ENCODE measurements around the gene CEP350.

CEP350 gene

GRCh38 chr1:180062452-180062971 lies 107.9 kb downstream of the CEP350 start:
- no peak for DNase-seq

GRCh38 chr1:180065408-180065807 lies 110.8 kb downstream of the CEP350 start:
- DNase-seq: no peak

DNA sequence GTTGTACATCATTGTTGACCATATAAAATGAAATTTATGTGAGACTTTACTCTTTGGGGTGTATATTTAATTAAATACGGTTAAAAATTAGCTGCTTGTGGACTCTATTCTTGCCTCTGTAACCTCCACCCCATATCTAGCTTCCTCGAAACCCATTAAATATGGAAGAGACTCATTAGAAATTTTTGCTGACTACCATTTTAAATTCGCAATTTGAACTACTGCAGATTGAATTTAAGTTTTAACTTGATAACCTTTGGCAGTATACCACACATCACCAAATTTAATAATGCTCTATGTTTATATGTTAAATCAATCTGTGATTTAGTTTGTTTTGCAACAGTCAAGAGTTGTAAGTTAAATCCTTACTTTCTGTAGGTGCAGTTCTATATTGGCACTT lies 111.5 kb downstream of the CEP350 start:
- DNase-seq: no peak

DNA sequence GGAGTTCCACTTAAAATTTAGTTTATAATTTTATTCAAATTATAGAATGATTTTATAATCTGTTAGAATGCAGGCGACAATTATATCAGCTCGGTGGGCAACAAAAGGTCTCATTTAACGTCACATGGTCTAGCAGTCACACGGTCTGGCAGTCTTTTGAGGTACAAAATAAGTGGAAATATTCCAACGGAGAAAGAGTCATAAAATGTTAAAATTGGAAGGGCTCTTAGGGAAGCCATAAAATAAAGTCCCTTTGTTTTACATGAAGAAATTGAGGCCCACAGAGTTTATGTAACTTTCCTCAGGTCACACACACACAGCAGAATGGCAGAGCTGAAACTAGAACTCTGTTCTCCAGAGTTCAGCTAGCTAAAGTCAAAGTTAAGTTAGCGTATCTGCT lies 115.7 kb downstream of the CEP350 start:
- DNase-seq: no peak

DNA sequence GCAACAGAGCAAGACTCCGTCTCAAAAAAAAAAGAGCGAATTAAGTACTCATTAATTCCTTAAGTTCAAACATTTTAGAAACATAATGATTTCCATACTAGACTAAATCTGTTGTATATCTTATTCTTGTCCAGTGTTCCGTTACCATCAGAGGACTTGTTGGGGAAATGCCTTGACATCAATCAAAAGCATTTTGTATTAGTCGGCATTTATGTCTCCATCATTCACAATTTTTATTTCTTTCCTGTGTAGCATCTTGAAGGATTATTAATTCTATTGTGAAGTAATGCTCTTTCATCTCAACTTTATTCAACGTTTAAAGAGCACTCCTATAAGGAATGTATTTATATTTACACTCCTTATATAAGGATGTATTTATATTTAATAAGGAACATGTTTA lies 117.1 kb downstream of the CEP350 start:
- no peak for DNase-seq

GRCh38 chr1:180080439-180080838 lies 125.8 kb downstream of the CEP350 start:
- no peak for DNase-seq

DNA sequence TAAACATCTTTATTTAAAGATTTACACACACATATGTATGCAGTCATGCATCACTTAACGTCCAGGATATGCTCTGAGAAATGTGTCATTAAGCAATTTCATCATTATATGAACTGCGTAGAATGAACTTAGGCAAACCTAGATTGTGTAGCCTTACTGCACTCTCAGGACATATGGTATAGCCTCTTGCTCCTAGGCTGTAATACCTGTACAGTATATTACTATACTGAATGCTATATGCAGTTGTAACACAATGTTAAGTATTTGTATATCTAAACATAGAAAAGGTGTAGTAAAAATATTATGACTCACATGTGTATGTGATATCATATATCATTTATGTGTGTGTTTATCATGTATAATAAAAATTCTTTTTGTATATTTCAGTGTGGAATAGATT lies 126.9 kb downstream of the CEP350 start:
- DNase-seq: no peak

DNA sequence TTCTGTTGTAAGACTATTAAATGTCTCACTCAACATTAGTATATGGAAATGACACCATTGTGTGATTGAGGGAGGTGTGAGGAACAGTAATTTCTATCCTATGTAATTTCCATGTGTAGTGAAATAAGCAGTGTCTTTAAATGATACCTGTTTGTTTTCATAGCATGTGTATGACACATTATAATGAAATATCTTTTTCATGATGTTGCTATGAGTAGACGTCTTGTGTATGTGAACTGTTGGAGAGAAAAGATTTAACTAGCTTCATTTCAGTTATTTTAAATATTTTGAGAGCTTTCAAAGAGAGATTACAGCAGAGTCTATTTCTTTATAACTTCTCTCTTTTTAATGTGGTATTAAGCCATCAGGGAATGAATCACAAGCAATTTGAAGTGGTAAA lies 128.6 kb downstream of the CEP350 start:
- DNase-seq: no peak

- DNase-seq: no peak
Observed at GRCh38 chr1:180084867-180085266, 130.3 kb downstream of the CEP350 start.

- DNase-seq: no peak
Observed at GRCh38 chr1:180085331-180085730, 130.7 kb downstream of the CEP350 start.

DNA sequence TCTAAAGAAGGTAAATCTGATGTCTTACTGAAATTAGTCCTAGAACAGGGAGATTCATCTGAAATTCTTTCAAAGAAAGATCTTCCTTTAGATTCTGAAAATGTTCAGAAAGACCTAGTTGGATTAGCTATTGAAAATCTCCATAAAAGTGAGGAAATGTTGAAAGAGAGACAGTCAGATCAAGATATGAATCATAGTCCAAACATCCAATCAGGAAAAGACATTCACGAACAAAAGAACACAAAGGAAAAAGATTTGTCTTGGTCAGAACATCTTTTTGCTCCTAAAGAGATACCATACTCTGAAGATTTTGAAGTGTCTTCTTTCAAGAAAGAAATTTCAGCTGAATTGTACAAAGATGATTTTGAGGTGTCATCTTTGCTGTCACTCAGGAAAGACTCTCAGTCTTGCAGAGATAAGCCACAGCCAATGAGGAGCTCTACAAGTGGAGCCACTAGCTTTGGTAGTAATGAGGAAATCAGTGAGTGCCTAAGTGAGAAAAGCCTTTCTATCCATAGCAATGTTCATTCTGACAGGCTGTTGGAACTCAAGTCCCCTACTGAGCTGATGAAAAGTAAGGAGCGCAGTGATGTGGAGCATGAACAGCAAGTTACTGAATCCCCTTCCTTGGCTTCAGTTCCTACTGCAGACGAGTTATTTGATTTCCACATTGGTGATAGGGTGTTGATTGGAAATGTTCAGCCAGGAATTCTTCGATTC lies 138.5 kb downstream of the CEP350 start:
- DNase-seq: no peak

DNA sequence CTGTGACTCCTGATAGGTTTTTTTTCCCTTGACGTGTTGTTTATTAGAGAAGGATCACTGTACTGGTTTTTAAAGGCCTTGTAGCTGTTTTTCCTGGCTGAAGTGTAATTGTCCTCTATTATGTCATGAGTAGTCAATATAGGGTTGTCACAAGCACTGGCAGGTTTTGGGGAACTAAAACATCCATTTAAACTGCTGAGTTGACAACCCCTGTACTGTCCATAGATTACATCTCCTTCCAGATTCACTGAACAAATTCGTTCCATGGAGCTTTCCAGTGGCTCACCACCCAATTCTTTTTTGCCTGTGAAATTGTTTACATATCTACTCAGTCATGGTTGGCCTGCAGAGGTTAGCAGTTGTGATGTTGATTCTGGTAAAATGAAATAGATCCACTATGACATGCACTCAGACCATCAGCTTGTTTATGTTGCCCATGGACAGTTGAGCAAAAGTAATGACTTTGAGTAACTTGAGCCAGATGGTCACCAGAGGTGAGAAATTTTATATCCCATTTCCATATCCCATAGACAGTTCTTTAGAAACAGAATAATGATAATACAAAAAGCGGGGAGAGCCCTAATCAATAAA lies 140.2 kb downstream of the CEP350 start:
- DNase-seq: no peak

GRCh38 chr1:180096584-180097325 lies 142.1 kb downstream of the CEP350 start:
- DNase-seq: no peak

GRCh38 chr1:180097326-180097605 lies 142.7 kb downstream of the CEP350 start:
- no peak for DNase-seq

- no peak for DNase-seq
Observed at GRCh38 chr1:180101411-180101810, 146.8 kb downstream of the CEP350 start.

DNA sequence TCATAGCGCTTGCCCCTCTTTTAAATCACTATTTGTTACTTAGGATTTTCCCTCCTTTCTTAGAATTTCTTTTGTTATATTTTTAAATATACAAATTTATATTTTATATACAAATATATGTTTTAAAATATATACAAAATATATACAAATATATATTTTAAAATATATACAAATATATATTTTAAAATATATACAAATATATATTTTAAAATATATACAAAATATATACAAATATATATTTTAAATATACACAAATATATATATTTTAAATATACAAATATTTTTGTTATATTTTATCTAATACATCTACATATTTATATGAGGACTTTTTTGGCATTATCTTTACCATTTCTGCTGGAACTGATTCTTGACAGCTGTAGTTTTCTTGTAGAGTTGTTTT lies 149.2 kb downstream of the CEP350 start:
- no peak for DNase-seq

GRCh38 chr1:180112091-180112490 lies 157.5 kb downstream of the CEP350 start:
- no peak for DNase-seq

- DNase-seq: no peak
Observed at GRCh38 chr1:180112984-180113647, 158.5 kb downstream of the CEP350 start.

GRCh38 chr1:180114396-180114945 lies 159.9 kb downstream of the CEP350 start:
- DNase-seq: no peak

DNA sequence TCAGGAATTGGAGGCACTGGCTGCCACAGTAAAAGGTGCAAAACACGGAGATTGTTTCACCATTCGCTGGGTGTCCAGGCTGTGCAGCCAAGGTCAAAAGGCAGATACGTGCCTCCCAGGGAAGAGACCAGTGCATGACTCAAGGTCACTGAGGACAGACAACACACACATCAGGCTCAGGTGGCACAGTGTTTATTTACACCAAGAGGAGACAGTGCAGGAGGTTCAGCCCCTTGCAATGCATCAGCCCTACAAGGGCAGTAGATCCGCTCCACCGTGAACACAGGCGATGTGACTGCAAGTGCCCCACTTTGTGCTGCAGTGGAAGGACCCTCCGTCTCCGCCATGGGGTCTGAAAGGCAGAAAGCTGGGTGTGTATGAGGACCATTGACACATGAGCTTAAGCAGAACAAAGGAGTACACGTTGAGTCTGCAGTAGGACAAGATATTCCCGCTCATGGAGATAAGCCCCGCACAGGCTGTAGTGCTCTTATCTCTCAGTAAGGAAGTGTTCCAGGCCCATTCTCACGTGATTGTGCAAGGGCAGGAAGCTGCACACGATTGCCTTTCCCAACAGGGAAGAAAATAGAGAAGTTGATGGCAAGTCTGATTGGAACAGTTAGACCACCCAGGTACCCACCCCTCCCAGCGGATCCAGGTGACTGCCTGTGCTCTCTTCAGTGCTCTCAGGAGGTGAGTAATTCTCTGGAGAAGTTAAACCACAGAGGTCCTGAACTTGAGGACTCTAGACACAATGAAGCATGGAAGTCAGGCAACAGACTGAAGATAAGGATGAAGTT lies 162.6 kb downstream of the CEP350 start:
- no peak for DNase-seq

DNA sequence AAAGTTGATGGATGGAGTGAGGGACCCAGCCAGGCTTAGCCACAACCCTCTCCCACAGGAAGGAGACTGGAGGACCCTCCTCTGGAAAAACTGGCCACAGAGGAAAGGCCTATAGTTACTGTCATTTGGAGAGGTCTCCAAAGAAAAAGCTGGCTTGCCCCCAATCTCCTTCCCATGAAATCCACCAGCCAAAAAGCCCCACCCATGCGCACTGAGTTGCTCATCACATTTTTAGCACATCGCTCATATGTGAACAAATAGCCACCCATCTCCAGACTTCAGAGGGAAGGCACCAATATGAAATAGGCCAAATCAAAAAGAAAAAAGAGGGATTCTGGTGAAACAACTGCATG lies 163.1 kb downstream of the CEP350 start:
- no peak for DNase-seq

- no peak for DNase-seq
Observed at GRCh38 chr1:180119837-180120236, 165.2 kb downstream of the CEP350 start.

Measured in NCI-H1105 treated with DMSO at 0.1 percent for 48 hours (cell line).